GM19035 (cell line): ENCODE measurements around the gene DDI2.
"Not testable (repeated sequence)": the region's sequence is repeated elsewhere in the genome, so short reads cannot be mapped to it uniquely, and the experiment has no call there.

Experiments
- ATAC-seq: cut with Tn5 transposase; IDR thresholded peaks from one replicate; pipeline ENCODE4 v1.9.1; 2021; ENCODE audit not compliant: unreplicated experiment

Gene DDI2

GRCh38 chr1:15636436-15636835 lies 19.2 kb downstream of the DDI2 start:
- ATAC-seq = no peak

GRCh38 chr1:15637826-15638225 lies 20.6 kb downstream of the DDI2 start:
- ATAC-seq = no peak

GRCh38 chr1:15639262-15639661 lies 22.0 kb downstream of the DDI2 start:
- no peak for ATAC-seq

GRCh38 chr1:15639931-15640330 lies 22.7 kb downstream of the DDI2 start:
- ATAC-seq = no peak

GRCh38 chr1:15640667-15641066 lies 23.4 kb downstream of the DDI2 start:
- no peak for ATAC-seq

GRCh38 chr1:15649937-15650336 lies 32.7 kb downstream of the DDI2 start:
- ATAC-seq = no peak

GRCh38 chr1:15650433-15650832 lies 33.2 kb downstream of the DDI2 start:
- no peak for ATAC-seq

- not testable (repeated sequence) for ATAC-seq
These were observed 34.9 kb downstream of the DDI2 start for GRCh38 chr1:15652130-15652529.

GRCh38 chr1:15654091-15654690 lies 36.9 kb downstream of the DDI2 start:
- ATAC-seq = no peak

- ATAC-seq = no peak
These were observed 39.2 kb downstream of the DDI2 start for GRCh38 chr1:15656464-15656863.

GRCh38 chr1:15657021-15657420 lies 39.8 kb downstream of the DDI2 start:
- no peak for ATAC-seq

GRCh38 chr1:15660151-15660550 lies 42.9 kb downstream of the DDI2 start:
- no peak for ATAC-seq

- no peak for ATAC-seq
These were observed 45.2 kb downstream of the DDI2 start for GRCh38 chr1:15662477-15662876.

- no peak for ATAC-seq
These were observed 46.7 kb downstream of the DDI2 start for GRCh38 chr1:15663925-15664324.

GRCh38 chr1:15667362-15667761 lies 50.1 kb downstream of the DDI2 start:
- no peak for ATAC-seq

- no peak for ATAC-seq
These were observed 51.0 kb downstream of the DDI2 start for GRCh38 chr1:15668089-15668754.

GRCh38 chr1:15669074-15669473 lies 51.8 kb downstream of the DDI2 start:
- ATAC-seq = no peak

GRCh38 chr1:15669864-15670263 lies 52.6 kb downstream of the DDI2 start:
- ATAC-seq = no peak

GRCh38 chr1:15671430-15671829 lies 54.2 kb downstream of the DDI2 start:
- no peak for ATAC-seq

- no peak for ATAC-seq
These were observed 57.3 kb downstream of the DDI2 start for GRCh38 chr1:15674386-15675159.

GRCh38 chr1:15676010-15676409 lies 58.8 kb downstream of the DDI2 start:
- ATAC-seq = no peak
